Hematopoietic multipotent progenitor cell (in vitro differentiated cells): ENCODE data around the gene SLC9A8. TPM values are rescaled to one million over a fixed set of nuclear protein-coding genes. Genes with fewer than 3 reads are reported as not detected.

Source experiments
- DNase-seq, 3 donors: peaks; one replicate each; pipeline ENCODE4 v3.0.0-alpha.2; 2011 to 2015; ENCODE audit warnings: low read depth in 2 of 3, low spot score in 2 of 3
- total RNA-seq: library from RNA; depleted of rRNA; stranded (reverse); fragments of >200 nt; gene quantifications from one replicate; pipeline ENCODE4 v1.2.3, GENCODE V29; 2012

Gene SLC9A8
- total RNA-seq, 1 donor, result 21.8 TPM

DNA sequence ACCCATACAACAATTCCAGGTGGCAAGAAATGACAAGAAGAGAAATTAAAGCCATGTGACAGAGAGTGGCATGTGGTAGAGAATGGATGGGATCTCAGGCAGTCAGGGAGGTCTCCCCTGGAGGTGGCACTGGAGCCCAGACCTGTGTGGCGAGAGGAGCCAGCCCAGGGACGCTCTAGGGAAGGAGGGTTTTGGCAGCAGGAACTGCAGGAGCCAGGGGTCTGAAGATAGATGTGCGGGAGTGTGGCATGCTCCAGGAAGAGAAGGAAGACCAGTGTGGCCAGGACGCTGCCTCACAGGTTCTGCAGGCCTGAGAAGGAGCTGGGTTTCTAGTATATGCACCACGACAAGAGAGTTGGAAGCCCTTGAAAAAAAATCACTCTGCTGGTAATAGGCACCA lies 57.6 kb downstream of the SLC9A8 start:
- no peak for DNase-seq

GRCh38 chr20:49871391-49871948 lies 58.8 kb downstream of the SLC9A8 start:
- no peak for DNase-seq

DNA sequence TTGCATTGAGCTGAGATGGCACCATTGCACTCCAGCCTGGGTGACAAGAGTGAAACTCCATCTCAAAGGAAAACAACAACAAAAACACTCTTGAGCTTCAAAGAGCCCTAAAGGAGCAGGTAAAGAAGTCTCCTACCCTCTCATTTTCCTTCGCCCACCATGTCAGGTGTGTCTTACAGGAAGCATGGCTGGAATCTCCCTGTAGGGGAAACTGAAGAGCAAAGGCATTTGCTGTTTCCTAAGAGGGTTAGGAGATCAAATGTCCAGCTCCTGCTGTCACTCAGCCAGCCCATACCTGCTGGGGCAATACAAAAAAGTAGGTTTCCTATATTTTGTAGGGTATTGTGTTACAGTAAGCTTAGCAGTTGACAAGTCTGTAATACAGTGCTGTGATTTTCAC lies 59.4 kb downstream of the SLC9A8 start:
- DNase-seq, result no peak

DNA sequence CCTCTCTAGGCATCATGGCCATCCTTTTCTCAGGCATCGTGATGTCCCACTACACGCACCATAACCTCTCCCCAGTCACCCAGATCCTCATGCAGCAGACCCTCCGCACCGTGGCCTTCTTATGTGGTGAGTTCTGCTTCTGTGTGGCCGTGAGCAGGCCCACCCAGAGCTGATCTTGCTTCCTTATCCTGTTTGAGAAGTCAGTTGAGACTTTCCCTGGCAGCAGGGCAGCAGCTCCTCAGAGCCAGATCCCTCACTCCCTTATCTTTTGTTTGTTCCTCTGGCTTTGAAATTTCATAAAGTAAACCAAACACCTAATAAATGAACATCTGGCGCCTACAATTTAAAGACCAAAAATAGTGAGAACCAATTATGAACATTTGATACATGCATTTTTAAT lies 62.1 kb downstream of the SLC9A8 start:
- DNase-seq, result no peak

DNA sequence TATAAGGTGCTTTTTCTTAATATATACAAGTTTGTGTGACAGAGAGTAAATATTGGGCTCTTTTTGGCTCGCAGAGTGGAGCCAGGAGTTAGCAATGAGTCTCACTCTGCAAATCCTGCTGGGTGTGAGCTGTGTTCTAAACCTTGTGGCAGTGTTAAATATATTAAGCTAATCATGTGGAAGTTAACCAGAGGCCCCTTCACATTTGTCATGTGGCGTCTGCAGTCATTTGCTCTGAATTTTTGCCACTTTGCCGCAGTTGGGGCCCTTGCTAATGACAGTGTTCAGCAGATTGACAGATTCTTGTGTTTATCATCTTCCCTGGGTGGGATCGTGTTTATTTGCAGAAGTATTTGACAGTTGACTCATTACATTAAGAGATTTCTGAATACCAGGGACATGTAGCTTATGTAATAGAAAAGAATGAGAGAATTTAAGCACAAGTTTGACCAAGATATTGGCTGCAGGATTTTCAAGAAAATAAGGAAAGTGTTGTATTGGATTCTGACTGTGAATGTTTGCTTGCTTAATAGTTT lies 64.8 kb downstream of the SLC9A8 start:
- no peak for DNase-seq

GRCh38 chr20:49878977-49879376 lies 66.3 kb downstream of the SLC9A8 start:
- no peak for DNase-seq

DNA sequence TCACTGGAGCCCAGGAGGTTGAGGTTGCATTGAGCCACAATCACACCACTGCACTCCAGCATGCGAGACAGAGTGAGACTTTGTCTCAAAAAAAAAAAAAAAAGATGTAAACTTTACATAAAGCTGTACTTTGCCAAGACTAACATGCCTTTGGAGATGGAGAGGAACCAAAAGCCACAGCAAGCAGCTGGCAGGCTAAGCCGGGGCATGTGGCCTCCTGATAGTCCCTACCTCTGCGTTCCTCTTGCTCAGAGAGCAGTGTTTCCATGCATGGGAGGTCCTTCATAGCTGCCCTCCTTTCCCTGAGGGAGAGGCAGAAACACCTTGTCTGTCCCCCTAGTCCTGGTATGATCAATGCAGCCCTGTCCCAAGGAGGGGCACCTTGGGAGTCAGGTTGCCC lies 67.5 kb downstream of the SLC9A8 start:
- no peak for DNase-seq

- DNase-seq, result no peak
Observed at GRCh38 chr20:49880724-49881445, 68.3 kb downstream of the SLC9A8 start.

DNA sequence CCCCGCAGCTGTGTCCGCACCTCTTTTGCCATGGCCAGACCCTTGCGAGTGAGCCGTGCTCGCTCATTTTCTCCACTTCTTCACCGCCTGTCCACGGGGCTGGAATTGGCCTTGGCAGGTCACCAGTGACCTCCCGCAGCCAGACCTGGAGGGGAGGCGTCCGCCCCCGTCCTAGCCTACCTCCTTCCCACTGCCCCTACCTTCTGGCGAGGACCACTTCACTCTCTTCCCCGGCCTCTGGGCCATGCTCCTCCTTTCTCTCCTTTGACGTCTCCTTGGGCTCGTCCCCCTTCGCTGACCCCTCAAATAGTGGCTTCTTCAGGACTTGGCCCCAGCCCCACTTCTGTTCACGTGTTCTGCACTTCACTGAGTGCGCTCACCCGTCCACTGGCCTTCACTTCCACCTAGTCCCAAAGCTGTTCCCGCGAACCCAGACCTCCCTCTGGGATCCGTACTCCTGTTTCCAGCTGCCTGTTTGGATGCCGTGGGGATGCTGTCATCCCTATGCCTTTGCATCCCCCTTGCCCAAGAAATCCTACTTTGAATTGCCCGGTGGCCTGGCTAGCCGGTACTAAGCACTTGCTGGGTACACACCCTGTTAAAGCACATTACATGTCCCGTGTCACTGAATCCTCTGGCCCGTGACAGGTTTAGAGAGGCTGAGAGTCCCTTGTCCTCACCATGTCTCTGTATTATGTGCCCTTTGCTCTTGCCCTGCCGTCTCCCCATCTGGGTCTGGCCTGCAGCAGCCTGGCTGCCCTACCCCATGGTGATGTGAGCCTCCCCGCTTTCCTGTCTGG lies 69.7 kb downstream of the SLC9A8 start:
- no peak for DNase-seq

- no peak for DNase-seq
Observed at GRCh38 chr20:49883246-49883802, 70.7 kb downstream of the SLC9A8 start.

GRCh38 chr20:49885558-49886332 lies 73.1 kb downstream of the SLC9A8 start:
- no peak for DNase-seq

DNA sequence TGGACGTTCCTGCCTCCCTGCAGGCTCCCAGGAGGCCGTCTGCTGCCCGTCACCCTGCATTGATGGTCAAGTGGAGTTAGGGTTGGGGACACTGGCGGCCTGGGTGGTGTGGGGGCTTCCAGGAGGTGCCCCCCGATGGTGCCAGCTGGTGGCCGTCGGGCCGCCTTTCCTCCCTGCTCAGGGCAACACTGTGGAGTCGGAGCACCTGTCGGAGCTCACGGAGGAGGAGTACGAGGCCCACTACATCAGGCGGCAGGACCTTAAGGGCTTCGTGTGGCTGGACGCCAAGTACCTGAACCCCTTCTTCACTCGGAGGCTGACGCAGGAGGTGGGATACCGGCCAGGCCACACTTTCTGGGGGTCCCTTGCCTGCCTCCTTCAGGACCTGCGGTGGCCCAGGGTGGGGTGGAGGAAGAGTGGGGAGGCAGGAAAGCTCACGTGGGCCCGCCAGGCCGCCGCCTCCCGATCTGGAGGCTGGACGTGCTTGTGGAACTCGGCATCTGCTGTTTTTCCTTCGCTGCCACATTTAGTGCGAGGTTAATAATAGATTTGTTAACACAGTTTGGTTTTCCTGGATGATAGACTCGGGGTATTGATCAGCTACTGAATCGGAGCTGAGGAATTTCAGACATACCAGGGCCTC lies 74.1 kb downstream of the SLC9A8 start:
- DNase-seq, result no peak

DNA sequence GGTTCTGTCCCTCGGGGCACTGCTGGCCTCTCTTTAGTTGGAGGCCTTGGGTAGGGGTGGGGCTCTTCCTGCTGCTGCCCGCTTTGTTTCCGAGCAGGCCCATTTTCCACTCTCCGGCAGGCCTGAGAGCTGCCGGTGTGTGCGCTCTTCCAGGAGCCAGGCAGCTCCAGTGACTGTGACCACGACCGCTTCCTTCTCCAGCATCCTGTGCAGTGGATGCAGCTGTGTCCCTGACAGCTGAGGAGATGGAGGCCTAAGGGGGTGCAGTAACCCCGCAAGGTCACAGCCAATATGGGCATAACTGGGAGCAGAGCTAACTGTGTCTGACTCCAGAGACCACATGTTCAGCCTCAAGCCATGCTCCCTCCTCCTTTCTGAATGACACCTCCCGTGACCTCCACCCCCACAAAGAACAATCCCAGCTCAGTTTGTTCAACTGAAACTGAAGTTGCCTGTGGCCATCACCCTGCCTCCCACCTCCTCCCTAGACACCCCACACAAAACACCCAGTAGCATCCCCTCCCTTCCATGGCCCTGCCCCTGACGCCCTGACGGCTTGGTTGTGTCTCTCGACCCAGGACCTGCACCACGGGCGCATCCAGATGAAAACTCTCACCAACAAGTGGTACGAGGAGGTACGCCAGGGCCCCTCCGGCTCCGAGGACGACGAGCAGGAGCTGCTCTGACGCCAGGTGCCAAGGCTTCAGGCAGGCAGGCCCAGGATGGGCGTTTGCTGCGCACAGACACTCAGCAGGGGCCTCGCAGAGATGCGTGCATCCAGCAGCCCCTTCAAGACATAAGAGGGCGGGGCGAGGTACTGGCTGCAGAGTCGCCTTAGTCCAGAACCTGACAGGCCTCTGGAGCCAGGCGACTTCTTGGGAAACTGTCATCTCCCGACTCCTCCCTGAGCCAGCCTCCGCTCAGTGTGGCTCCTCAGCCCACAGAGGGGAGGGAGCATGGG lies 74.9 kb downstream of the SLC9A8 start:
- DNase-seq, result no peak

DNA sequence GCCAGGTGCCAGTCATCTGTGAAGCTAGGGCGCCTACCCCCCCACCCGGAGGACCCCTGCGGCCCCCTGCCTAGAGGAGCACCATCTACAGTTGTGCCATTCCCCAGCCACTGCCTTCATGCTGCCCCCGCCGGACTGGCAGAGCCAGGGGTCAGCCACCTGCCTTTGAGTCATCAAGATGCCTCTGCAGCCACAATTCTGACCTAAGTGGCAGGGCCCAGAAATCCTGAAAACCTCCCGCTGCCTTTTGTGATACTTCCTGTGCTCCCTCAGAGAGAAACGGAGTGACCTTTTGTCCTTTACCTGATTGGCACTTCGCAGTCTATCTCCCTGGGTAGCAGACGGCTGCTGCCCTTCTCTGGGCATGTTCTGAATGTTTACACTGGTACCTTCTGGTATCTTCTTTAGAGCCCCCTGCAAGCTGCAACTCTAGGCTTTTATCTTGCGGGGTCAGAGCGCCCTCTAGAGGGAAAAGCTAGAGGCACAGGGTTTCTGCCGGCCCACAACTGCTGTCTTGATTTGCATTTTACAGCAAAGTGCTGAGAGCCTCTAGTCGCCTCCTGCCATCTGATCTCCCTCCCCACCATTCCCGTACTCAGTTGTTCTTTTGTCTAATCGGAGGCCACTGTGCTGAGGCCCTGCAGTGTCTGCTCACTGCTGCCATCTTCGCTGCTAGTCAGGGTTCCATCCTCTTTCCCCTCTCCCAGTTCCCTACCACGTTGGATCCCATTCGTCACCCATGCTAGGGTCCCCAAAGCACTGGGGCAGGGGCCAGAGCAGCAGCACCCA lies 75.8 kb downstream of the SLC9A8 start:
- peak; percentile 41 to 69 (median 51) for DNase-seq

GRCh38 chr20:49889001-49889934 lies 76.6 kb downstream of the SLC9A8 start:
- DNase-seq, result no peak

GRCh38 chr20:49889935-49890333 lies 77.3 kb downstream of the SLC9A8 start:
- DNase-seq, result no peak
